8988T (cell line): ENCODE measurements around the gene RGS17.

Experiments
- DNase-seq: peaks from one replicate; pipeline ENCODE4 v3.0.0; 2011

The RGS17 gene

DNA sequence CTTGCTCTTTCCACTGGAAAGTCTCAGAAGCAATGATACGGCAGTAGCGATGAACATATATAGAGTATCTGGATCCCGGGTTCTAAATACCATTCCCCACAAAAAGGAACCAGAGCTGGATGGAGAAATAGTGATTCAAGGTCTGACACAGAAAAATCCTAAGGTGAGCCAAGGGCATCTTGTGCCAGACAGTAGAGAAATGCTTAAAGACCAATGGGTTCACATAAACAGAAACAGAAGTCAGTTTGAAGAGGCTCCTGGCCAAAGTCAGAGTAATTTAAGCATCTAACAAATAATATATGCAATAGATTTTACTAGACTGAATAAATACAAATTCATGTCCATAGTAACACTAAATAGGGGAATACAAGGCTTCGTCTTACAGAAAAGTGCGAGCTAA, 54.7 kb downstream of the RGS17 start:
- no peak for DNase-seq

DNA sequence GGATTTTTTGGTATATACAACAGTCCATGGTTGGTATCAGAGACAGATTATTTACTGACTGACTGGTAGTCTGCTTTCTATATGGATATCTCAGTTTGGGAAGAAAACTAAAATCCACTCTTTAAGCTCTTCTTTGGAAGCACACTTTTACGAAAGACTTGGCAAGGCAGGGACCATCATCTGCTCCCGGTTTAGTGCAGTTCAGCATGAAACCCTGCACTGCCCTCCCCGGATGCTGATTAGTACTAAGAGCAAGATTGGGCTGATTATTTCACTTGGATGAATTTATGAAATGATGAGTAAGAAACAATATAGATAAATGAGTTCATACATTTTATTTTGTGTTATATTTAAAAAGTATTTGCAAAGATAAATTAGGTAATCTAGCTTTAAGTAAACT, 56.3 kb downstream of the RGS17 start:
- DNase-seq: no peak

DNA sequence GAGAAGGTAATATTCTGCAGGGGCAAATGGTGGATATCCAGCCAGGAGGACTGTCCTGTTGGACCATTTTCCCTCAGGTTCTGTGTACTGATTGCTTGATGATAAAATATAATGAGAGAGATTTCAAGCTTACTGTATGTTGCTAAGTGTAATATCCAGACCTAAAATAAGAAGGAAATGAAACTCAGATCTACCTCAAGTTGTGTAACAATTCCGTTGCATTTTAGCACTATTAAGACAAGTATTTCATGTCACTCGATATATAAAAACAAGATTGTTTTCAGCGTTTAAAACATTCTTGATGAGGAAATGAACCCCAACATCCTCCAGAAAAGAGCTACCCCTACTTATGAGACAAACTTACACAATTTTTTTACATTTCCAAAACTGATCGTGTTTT, 57.2 kb downstream of the RGS17 start:
- DNase-seq: no peak

DNA sequence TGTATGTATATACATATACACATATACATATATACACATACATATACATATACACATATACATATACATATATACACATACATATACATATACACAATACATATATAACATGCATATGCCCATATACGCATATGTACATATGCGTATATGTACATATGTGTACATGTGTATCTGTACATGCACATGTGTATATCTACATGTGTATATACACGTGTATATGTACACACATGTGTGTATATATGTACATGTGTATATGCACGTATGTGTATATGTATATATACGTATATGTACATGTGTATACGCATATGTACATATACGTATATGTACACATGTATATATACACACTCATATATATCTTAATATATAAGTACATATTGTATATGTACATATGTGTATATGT, 60.3 kb downstream of the RGS17 start:
- DNase-seq: no peak

DNA sequence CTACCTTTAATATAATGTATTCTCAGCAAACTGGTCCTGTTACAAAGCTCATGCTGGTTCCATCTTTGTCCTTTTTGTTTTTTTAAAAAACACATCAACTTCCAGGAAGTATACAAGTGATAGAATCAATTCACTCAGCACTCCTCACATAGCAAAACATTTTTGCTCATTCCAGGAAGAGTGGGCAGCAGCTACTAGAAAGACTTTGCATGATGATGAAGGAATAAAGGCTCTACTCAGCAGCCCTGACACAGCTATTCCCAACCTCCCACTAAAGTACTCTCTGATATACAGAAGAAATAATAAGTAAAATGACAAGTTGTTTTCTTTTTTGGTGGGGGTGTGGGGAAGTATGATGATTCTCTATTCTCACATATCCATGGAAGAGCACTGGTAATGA, 61.2 kb downstream of the RGS17 start:
- no peak for DNase-seq

DNA sequence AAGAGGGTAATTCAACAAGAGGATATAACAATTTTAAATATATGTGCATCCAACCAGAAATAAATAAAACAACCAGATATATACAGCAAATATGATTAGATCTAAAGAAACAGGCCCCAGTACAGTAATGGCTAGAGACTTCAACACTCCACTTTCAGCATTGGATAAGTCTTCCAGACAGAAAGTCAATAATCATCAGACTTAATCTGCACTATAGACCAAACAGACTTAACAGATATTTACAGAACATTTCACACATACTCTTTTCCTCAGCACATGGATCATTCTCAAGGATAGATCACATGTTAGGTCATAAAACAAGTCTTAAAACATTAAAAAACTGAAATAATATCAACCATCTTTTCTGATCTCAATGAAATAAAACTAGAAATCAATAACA, 65.9 kb downstream of the RGS17 start:
- DNase-seq: no peak

DNA sequence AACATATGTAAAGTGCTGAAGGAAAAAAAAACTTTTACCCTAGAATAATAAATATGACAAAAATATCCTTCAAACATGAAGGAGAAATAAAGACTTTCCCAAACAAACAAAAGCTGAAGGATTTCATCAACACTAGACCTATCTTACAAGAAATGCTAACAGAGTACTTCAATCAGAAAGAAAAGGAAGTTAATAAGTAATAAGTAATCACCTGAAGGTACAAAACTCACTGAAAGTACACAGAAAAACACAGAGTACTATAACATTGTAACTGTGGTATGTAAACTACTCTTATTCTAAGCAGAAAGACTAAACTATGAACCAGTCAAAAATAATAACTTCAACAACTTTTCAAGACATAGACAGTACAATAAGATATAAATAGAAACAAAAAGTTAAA, 67.1 kb downstream of the RGS17 start:
- DNase-seq: no peak

DNA sequence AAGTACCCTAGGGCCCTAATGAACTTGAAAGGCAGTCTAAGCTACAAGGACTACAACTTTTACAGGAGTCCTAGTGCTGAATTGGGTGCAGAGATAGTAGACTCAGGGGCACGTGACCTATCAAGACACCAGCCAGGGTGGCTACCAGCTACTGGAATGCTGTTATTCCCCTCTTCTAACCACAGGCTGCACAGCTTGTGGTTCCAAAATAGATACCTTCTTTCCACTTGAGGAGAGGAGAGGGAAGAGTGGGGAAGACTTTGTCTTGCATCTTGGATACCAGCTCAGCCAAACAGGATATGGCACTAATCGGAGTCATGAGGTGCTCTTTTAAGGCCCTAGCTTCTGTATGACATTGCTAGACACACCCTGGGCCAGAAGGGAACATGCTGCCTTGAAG, 68.6 kb downstream of the RGS17 start:
- no peak for DNase-seq

DNA sequence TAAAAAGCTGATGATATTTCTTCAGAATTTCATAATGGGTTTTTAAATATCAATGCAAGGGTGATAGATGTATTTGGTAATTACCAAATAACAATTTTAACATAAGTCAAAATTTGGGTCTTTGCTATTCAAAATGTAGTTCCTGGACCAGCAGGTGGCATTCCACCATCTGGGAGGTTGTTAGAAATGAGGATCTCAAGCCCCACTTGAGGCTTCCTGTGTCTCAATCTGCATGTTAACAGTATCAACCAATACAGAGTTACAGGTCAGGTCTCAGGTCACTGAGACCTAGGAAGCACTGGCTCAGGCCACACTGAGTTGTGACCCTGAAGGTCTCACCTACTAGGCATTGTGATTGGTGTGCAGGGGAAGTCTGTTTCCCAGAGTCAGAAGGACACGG, 71.3 kb downstream of the RGS17 start:
- DNase-seq: no peak

DNA sequence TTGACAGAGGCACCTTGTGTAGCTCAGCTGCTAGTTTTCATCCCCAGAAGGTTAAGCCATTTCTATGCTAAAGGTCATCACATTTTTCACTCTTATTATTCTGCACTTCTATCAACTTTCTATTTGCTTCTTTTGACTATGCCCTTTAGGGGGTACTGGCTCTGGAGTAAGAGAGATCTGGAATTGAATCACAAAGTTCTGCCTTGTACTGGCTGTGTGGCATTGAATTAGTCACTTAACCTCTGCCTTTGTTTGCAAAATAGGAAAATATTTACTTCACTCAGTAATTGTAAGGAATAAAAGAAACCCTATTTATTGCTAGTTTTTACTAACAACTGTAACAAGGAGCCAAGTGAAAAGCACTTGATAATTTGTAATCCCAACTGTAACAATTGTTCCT, 71.8 kb downstream of the RGS17 start:
- no peak for DNase-seq

DNA sequence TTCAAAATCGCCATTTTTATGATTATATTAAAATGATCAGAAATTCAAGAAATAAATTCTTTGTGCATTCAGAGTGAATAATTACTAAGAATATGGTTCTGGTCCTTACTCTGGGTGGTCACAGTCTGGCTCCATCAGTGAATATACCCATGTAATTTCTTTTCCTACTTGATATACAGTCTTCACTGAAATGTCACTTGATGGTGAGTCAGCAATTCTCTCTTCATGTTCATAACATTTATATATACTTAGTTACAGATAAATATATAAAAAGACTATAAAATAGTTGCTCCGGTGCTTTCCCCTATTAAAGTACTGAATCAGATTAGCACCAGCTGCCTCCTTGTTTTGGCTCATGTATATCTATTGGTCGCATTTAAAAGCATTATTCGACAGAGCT, 72.2 kb downstream of the RGS17 start:
- DNase-seq: no peak

DNA sequence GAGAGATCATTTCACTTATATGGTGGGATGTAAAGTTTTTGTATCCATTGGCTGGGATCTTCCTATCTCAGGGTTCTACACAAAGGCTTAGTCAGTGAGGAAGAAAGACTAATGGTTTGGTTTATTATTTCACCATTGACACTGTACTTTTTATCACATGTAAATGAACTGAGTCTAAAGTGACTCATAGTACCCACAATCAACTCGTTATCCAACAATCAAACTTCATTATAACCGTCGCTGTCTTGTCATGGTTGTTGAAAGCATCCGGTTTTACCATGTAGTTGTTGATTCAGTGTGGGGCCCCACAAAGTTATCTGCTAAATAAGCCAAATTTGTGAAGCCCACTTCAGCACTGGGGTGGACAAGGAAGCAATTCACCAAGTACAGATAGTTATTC, 72.8 kb downstream of the RGS17 start:
- no peak for DNase-seq

DNA sequence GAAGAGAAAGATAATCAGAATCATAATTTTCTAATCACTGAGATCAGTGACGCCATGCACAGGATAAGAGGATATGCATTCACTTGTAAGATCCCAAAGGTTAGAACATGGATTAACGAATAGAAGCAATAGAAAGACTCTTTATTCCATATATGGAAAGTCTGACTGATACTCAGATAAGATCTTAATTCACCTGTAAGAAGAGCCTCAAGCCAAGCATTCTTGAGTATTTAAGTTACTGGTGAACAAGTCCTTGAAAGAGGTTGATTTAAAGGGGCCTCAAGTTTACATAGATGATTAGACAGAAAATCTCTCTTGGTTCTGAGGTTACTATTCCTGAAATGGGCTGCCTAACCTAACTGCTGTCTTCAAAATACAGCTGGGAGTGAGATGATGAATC, 74.8 kb downstream of the RGS17 start:
- no peak for DNase-seq

DNA sequence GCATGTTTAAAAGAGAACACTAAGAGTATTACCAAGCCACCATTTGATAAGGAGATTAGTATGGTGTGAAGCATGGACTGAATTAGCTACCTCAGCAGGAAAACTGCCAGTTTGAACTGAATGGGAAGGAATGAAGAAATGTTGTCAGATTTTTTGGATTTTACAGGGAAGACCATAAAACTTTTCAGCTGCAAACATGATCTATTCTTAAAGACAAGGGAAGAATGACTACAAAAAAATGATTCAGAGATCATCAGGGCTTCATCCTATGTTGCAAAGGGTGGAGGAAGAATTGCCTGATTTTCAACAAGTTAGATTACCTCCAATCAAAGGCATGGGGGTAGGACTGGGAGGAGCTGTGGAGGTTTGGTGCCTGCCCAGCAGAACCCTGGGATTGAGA, 79.3 kb downstream of the RGS17 start:
- DNase-seq: no peak

DNA sequence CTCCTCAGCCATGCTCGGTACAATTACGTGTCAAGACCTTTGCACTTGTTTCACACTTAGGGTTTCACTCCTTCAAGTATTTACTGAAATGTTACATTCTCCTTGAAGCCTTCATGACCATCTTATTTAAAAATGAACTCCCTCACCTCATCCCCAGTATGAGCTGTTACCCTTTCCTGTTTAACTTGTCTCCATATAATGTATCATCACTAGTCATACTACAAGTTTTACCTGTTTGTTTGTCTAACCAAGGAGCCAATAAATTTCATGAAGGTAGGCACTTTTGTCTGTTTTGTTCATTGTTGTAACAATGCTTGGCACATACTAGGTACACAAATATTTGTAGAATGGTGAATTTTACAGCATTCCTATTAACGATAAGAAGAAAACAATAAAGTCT, 82.5 kb downstream of the RGS17 start:
- DNase-seq: no peak

DNA sequence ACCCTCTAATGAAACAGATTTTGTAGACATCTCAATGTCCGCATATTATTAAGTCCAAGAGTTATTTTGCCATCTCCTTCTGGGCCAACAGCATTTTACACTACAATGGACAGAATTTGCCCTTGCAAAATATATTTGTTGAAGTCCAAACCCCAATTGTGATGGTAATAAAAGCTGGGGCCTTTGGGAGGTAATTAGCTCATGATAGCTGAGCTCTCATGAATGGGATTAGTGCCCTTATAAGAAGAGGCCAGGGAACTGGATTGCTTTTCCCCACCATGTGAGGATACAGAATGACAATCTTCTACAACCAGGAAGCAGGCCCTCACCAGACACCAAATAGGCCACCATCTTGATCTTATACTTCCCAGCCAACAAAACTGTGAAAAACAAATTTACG, 83.7 kb downstream of the RGS17 start:
- no peak for DNase-seq

DNA sequence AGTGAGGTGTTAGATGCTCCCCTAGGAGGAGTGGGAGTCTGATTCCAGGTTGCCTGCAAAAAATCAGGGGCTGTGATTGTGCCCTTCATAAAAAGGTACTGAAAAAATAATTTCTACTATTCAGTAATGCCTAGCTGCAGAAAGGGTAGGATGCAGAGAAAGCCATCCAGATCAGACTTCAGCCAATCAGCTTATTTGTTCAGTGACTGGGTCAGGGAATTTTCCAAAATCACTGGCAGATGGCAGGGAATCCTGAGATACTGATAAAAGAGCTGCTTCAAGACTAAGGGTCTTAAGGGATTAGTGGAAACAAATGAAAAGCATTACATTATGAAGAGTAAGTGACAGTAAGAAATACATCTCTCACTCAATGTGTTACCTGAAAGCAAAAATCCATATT, 85.8 kb downstream of the RGS17 start:
- DNase-seq: no peak

DNA sequence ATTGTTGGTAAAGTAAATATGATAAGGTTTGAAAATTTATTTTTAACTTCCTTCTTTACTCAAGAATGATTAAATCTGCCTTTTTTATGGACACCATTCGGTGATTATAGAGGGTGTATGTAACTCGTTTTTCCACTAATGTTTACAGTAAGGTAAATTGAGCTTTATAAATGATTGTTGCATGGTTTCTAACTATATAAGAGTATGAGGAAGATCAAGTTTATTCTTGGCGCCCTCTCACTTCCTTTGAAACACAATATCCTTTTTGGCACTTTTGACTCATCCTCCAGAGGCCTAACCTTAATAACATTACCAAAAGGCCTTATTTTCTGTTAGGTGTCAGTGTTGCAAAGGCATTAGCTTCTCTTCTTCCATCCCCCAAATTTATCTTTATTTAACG, 86.8 kb downstream of the RGS17 start:
- DNase-seq: no peak

DNA sequence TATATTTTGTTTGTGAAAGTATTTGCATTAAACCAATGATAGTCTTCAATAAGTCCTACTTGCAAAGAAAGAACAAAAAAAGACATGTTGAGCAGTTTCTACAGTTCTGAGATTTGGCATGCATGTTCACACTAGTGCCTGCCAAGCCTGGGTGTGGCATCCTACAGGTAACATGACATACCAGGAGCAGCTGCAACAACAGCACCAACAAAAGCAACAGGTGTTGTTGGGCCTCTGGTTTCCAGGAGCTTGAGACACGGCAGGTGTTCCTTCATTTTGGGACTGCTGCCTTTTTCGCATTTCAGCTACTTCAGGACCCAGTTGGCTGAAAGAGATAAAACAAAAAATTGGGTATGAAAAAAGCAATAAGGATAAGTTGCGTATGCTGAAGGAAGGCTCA, 87.4 kb downstream of the RGS17 start:
- DNase-seq: no peak

DNA sequence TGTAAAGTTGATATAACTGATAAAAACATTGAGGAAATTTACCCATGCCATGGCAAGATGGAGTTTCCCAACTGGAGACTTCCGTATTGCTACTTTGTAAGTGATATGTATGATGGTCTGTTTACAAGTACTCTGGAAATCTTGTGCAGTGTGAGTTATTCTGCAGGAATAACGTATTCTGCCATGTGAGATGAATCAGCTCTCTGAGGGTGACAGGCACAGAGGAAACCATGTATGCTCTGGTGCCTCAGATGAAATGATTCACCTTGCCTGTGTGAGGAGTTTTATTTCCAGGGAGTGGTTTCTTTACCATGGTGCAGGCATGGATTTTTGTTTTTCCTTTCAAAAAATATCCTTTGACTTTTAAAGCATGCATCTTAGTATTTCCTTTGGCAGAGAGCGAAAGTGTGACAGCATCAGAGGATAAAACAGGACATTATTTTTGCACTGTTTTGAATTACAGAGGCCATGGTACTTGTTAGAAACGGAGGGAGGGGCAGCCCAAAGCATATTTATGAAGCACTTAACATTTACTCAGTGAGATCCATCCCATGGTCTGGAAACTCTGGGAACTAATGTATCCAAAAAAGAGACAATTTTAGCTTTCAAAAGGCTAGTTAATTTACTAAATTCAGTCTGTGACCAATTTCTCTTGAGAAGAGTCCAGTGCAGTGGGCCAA, 92.6 kb downstream of the RGS17 start:
- DNase-seq: no peak

DNA sequence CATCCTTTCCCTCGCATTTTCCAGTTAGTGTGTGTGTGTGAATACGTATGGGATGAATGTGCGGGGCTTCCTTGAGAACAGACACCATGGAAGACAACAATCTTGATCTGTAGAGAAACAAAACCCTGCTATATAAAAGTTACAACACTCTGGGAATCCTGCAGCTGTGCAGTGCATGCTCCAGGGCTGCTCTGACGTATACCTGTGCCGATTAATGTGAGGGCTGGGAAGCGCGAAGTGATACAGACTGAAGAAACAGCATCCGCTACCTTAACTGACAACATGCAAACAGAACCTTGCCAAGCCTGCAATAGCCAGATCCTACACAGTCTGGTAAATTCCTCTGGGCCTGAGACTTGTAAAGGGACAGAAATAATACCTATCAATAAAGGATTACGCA, 96.9 kb downstream of the RGS17 start:
- no peak for DNase-seq

DNA sequence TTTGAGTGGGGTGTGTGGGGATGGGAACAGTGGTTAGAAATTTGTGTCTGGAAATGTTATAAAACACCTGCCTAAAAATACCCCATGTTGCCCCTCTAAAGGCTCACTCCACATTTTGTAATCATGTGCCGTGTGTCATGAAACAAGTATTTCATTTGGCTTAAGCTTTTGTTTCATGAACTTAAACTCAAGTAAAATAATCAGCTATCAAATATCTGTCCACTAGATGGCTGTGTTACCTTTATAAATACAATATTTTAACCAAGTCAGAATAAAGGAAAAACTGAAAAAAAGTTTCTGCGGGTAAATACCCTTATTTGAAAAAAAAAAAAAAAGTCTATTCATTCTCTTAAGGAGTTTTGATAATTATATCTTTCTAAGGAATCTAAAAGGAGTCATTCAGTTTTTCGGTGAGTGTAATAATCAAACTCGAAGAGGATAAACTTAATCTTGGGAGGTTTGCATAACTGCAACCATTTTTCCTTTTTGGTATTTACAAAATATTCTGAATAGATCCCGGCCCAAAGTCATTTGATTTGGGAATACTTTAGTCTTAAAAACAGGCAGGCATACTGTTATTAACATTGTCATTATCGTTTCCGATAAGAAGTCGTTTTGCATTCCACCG, 98.7 kb downstream of the RGS17 start:
- no peak for DNase-seq

DNA sequence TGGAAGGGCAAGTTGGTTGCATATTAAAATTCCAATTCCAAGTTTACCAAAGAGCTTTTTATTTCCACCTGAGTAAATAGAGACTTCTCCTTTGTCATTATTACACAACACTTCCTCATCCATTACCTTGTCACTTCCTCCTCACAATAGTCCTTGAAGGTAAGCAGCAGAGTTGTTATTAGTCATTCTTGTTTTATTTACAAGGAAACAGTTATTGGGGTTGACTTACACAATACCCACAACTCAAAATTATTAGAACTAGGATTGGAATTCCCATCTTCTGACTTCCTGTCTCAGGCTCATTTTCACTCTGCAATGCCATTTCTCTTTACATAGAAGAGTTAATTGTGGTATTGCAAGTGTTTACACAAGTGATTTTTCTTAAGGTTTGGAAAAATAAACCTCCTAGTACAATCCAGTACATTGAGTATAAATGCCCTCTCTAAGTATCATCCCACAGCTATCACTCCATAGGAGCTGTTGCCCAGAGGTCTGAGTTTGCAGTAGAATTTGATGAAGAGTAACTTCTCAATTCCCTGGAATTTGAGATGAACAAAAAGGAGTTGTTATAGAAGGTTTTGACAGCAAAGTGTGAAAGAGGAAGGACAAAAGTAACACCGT, 99.6 kb downstream of the RGS17 start:
- no peak for DNase-seq

DNA sequence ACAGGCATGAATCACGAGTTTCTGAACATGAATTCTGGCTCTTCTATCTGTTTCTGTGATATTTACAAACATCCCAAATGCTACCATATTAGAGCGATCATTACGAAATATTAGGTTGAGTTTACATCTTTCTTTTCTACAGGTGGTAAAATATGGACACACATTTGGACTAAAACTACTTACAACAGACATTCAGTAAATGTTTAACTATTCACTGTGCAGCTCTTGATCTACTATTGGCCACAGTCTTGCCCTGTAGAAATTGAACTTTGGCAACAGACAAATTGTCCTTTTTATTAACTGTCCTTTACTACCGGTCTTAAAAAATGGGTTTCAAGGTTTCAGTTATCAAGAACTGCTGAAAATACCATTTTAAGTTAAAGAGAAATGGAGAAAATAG, 102.1 kb downstream of the RGS17 start:
- DNase-seq: no peak

DNA sequence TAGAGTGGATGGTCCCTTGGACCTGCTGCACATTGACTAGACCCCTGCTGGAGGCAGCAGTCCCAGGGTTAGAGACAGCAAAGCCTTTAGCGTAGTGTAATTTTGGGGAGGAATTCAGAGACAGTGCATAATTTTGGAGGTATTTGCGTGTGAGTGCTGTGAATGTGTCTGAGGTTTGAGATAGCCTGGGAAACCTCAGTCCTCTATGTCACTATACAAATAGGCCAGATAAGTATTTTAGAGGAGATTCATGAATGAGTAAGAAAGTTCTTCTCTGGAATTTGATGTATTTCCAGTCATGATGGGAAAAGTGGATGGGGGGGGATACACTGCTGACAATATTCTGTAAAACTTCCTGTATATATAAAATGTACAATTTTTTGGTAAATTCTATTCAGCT, 102.8 kb downstream of the RGS17 start:
- DNase-seq: no peak
